ENCODE data around the gene USP46.

USP46 gene

DNA sequence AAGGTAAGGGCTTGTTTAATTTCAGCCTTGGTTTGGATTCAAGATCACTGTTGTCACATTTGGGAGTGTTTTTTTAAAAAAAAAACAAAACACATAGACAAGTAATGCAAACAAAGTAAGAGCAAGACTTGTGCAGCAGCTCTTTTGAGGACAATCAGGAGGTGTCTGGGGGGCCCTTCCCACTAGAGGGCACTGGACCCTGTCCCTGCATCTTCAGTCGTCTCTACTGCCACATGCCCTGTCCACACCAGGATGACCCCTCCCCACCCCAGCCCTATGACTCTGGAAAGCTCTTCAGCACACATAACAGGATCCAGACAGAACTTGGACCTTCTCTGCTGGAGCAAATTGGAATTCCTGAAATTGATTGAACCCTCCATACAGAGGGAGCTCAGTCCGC, 71.0 kb downstream of the USP46 start:
- H3K4me1 Mint-ChIP-seq = peaks cover 20% of the 10 kb centered on the region
- no peak overlapping the region for H3K27ac Mint-ChIP-seq
- no peak overlapping the region for H3K4me3 Mint-ChIP-seq
- H3K27me3 Mint-ChIP-seq = peaks cover 6% of the 10 kb centered on the region
- CTCF ChIA-PET = interaction anchor here (0.6 to 2.4 kb wide), 5 partner anchors 11 to 1434 kb away, joined by 3 to 15 read pairs (median 3); no protein-coding TSS in a partner anchor
- DNase-seq = peak; percentile 31
- no peaks in the 10 kb centered on the region for H3K9me3 Mint-ChIP-seq
- no peaks in the 10 kb centered on the region for H3K36me3 Mint-ChIP-seq

DNA sequence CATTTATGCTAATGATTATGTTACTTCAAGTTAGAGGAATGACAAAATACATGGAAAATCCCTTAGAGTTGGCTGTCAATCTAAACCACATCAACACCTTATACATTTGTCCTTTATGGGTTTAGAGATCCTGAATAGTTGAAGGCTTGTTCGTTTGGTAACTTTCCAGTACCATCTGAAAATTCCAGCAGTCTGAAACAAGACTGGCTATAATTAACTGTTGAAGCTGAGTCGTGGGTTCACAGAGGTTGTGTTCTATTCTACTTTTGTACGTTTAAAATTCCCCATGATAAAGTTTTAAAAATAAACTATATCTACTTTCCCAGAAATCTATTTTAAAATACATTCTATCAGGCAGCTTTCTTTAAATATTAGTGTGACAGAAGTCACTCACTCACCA, 73.0 kb downstream of the USP46 start:
- CTCF ChIA-PET = no interaction called here
- Mint-ChIP-seq H3K27me3 (peaks cover 9% of the 10 kb centered on the region), H3K27ac (no peak overlapping the region), H3K36me3 (no peaks in the 10 kb centered on the region), H3K9me3 (no peaks in the 10 kb centered on the region), H3K4me3 (no peak overlapping the region), H3K4me1 (peaks cover 20% of the 10 kb centered on the region)
- DNase-seq = no peak

- Mint-ChIP-seq H3K9me3 (no peaks in the 10 kb centered on the region), H3K36me3 (no peaks in the 10 kb centered on the region), H3K4me1 (peaks cover 20% of the 10 kb centered on the region), H3K4me3 (no peak overlapping the region), H3K27me3 (peaks cover 9% of the 10 kb centered on the region), H3K27ac (no peak overlapping the region)
- CTCF ChIA-PET = no interaction called here
- no peak for DNase-seq
Measured at GRCh38 chr4:52585379-52585778, 73.7 kb downstream of the USP46 start.

DNA sequence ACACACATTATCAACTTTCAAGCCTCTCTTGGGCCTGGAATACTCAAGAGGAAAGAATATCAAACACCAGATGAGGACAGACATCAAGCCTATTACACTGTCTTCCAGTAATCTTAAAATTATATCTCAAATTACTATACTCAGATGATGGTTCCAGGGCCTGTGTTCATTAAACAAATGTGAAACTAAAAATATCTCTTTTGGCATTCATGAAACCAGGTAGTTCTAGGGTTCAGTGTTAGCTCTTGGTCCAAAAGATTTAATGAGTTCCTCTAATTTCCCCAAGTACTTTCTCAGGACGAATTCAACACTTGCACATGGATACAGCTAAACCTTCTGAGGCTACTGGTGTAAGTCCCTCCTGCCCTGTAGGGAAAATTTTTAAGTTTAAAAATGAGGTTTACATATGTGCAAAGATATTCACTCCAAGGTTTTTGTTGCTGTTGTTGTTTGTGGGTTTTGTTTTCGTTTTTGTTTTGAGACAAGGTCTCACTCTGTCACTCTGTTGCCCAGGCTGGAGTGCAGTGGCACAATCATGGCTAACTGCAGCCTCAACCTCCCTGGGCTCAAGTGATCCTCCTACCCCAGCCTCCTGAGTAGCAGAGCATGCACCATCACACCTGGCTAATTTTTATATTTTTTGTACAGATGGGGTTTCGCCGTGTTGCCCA, 79.4 kb downstream of the USP46 start:
- no peaks in the 10 kb centered on the region for H3K9me3 Mint-ChIP-seq
- no peak for DNase-seq
- CTCF ChIA-PET = no interaction called here
- H3K27ac Mint-ChIP-seq = no peak overlapping the region
- no peak overlapping the region for H3K4me3 Mint-ChIP-seq
- H3K4me1 Mint-ChIP-seq = no peaks in the 10 kb centered on the region
- peaks cover 9% of the 10 kb centered on the region for H3K27me3 Mint-ChIP-seq
- no peaks in the 10 kb centered on the region for H3K36me3 Mint-ChIP-seq

DNA sequence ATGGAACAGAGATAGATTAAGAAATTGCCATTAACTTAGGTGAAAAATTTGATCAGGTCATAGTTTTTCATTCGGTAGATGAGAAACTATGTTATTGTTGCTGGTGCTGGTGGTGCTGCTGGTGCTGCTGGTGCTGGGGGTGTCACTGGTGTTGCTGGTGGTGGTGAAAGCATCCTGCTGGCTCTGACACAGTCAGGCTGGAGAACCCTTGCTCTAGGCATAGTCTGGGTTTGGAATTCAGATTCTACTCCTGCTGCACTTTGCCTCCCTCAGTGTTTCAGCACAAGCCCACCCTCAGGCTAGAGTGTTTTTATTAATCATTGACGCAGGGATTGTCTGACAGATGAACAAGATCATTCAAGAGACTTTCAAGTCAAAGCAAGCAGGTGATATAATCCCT, 80.2 kb downstream of the USP46 start:
- Mint-ChIP-seq H3K4me3 (no peak overlapping the region), H3K9me3 (no peaks in the 10 kb centered on the region), H3K4me1 (no peaks in the 10 kb centered on the region), H3K27ac (no peak overlapping the region), H3K27me3 (peaks cover 9% of the 10 kb centered on the region), H3K36me3 (no peaks in the 10 kb centered on the region)
- CTCF ChIA-PET = no interaction called here
- DNase-seq = no peak

DNA sequence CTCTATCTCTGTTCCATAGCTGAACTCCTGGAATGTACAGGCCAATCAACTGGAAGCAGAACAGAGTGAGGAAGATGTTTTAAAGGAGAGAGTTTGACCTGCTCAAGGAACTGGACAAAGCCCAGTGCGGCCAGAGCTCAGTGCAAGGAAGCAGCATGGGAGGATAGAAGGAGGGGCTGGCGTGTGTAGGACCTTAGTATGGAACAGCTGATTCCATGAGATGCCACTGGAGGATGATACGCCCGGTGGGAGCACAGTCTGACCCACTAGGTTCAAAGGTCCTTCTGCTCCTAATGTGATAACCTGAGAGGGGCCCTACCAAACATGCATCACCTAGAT, 81.5 kb downstream of the USP46 start:
- Mint-ChIP-seq H3K27me3 (peaks cover 7% of the 10 kb centered on the region), H3K36me3 (no peaks in the 10 kb centered on the region), H3K4me1 (no peaks in the 10 kb centered on the region), H3K27ac (no peak overlapping the region), H3K9me3 (no peaks in the 10 kb centered on the region), H3K4me3 (no peak overlapping the region)
- DNase-seq = no peak
- CTCF ChIA-PET = interaction anchor here (1.1 kb wide), 1 partner anchor 10 kb away, joined by 3 read pairs; no protein-coding TSS in a partner anchor

GRCh38 chr4:52576961-52577623, 82.0 kb downstream of the USP46 start:
- Mint-ChIP-seq H3K4me3 (no peak overlapping the region), H3K27ac (no peak overlapping the region), H3K36me3 (no peaks in the 10 kb centered on the region), H3K9me3 (no peaks in the 10 kb centered on the region), H3K4me1 (no peaks in the 10 kb centered on the region), H3K27me3 (peaks cover 10% of the 10 kb centered on the region)
- CTCF ChIA-PET = interaction anchor here (1.1 kb wide), 1 partner anchor 10 kb away, joined by 3 read pairs; no protein-coding TSS in a partner anchor
- no peak for DNase-seq

DNA sequence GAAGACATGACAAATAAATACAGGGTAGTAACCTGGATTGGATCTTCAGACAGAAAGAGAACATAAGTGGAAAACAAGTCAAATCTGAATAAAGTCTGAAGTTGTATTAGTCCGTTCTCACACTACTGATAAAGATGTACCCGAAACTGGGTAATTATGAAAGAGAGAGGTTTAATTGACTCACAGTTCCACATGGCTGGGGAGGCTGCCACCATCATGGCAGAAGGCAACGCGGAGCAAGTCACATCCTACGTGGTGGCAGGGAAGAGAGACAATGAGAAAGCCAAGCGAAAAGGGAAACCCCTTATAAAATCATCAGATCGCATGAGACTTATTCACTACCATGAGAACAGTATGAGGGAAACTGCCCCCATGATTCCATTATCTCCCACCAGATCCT, 82.8 kb downstream of the USP46 start:
- CTCF ChIA-PET = no interaction called here
- H3K4me1 Mint-ChIP-seq = no peaks in the 10 kb centered on the region

GRCh38 chr4:52575406-52575805, 83.7 kb downstream of the USP46 start:
- DNase-seq = no peak
- Mint-ChIP-seq H3K9me3 (no peaks in the 10 kb centered on the region), H3K27me3 (peaks cover 15% of the 10 kb centered on the region), H3K4me3 (no peak overlapping the region), H3K36me3 (no peaks in the 10 kb centered on the region), H3K4me1 (no peaks in the 10 kb centered on the region), H3K27ac (no peak overlapping the region)
- CTCF ChIA-PET = no interaction called here

More for the DNA sequence above, 82.8 kb downstream of the USP46 start:
- DNase-seq = no peak
- Mint-ChIP-seq H3K27me3 (peaks cover 11% of the 10 kb centered on the region), H3K27ac (no peak overlapping the region), H3K36me3 (no peaks in the 10 kb centered on the region), H3K4me3 (no peak overlapping the region), H3K9me3 (no peaks in the 10 kb centered on the region)

- no peak overlapping the region for H3K27ac Mint-ChIP-seq
- CTCF ChIA-PET = no interaction called here
- no peak for DNase-seq
- no peaks in the 10 kb centered on the region for H3K36me3 Mint-ChIP-seq
- H3K27me3 Mint-ChIP-seq = peaks cover 15% of the 10 kb centered on the region
- H3K4me1 Mint-ChIP-seq = no peaks in the 10 kb centered on the region
- H3K4me3 Mint-ChIP-seq = no peak overlapping the region
- H3K9me3 Mint-ChIP-seq = no peaks in the 10 kb centered on the region
Measured at GRCh38 chr4:52574036-52574435, 85.1 kb downstream of the USP46 start.

- H3K4me1 Mint-ChIP-seq = no peaks in the 10 kb centered on the region
- DNase-seq = no peak
- H3K27me3 Mint-ChIP-seq = peaks cover 15% of the 10 kb centered on the region
- no peaks in the 10 kb centered on the region for H3K9me3 Mint-ChIP-seq
- H3K27ac Mint-ChIP-seq = no peak overlapping the region
- H3K36me3 Mint-ChIP-seq = no peaks in the 10 kb centered on the region
- CTCF ChIA-PET = no interaction called here
- no peak overlapping the region for H3K4me3 Mint-ChIP-seq
Measured at GRCh38 chr4:52573551-52573950, 85.5 kb downstream of the USP46 start.

- H3K4me3 Mint-ChIP-seq = no peak overlapping the region
- H3K4me1 Mint-ChIP-seq = no peaks in the 10 kb centered on the region
- no peak overlapping the region for H3K27ac Mint-ChIP-seq
- H3K36me3 Mint-ChIP-seq = no peaks in the 10 kb centered on the region
- peaks cover 15% of the 10 kb centered on the region for H3K27me3 Mint-ChIP-seq
- no peak for DNase-seq
- CTCF ChIA-PET = no interaction called here
- no peaks in the 10 kb centered on the region for H3K9me3 Mint-ChIP-seq
Measured at GRCh38 chr4:52572936-52573485, 86.1 kb downstream of the USP46 start.

- H3K27me3 Mint-ChIP-seq = peaks cover 12% of the 10 kb centered on the region
- H3K36me3 Mint-ChIP-seq = no peaks in the 10 kb centered on the region
- CTCF ChIA-PET = no interaction called here
Measured at GRCh38 chr4:52568351-52568750, 90.8 kb downstream of the USP46 start.

DNA sequence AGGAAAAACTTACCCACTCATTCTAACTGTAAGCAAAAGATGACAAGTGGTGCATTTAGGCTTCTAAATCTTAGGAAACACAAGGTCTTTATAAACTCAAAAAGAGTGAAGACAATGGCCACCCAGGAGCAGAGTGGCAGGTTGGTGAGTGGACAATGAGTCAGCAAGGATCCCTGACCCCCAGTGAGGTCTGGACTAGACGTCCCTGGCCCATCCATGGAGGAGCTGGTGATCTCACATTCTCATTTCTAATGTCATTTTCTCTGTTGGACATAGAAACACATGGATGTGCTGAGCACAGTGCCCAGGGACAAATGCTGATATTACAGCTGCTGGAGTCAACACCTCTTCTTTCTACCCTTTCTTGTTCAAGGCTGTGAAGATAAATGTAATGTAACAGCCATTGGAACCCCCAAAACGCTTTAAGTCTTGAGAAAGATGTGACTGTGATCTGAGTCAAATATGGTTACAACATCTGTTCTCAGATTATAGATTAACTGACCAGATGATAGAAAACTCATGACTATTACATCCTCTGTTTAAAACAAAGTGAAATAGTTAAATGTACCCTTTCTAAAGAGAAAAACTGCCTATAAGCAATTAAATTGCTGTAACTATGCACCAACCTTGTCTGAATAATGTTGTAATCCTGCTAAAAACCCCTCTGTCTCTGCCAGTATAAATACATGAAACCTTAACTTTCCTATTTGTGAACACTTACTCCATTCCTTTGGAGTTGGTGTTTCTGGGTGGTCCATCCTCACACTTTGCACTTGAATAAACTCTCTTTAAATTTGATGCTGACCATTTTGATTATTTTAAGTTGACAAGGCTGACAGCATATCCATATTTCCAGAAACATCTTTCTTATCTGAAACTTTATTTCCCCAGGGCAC, 92.7 kb downstream of the USP46 start:
- no peaks in the 10 kb centered on the region for H3K4me1 Mint-ChIP-seq
- H3K9me3 Mint-ChIP-seq = no peaks in the 10 kb centered on the region
- no peak overlapping the region for H3K27ac Mint-ChIP-seq
- DNase-seq = no peak
- CTCF ChIA-PET = interaction anchor here (0.8 kb wide), 1 partner anchor 22 kb away, joined by 3 read pairs; no protein-coding TSS in a partner anchor
- H3K27me3 Mint-ChIP-seq = peaks cover 10% of the 10 kb centered on the region
- no peak overlapping the region for H3K4me3 Mint-ChIP-seq
- no peaks in the 10 kb centered on the region for H3K36me3 Mint-ChIP-seq

More at GRCh38 chr4:52568351-52568750, 90.8 kb downstream of the USP46 start:
- no peak for DNase-seq
- Mint-ChIP-seq H3K4me3 (no peak overlapping the region), H3K9me3 (no peaks in the 10 kb centered on the region), H3K4me1 (no peaks in the 10 kb centered on the region), H3K27ac (no peak overlapping the region)
